ENCODE results near the gene MOB3A.

DNA sequence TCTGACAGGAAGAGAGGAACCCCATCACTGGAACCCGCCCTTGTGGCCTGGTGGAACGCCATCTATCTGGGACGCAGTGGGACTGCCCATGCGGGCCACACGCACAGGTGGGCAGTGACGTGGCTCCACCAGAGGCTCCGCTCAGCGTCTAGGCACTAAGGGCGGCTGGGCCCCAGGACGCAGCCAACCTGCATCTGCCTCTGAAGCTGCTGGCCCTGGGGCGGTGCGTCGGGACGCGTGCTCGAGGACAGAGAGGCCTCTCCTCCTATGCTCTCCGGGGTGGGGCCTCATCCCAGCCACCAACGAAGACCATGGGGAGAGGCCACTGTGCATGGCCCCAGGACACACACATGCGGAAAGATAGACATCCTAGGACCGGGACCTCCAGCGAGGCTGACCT lies 18.7 kb upstream of the MOB3A start:
- TF ChIP-seq EZH2 (IDR thresholded peaks at IDR 0.05; ENCODE audit: low read depth, unreplicated experiment) (no peak), POLR2AphosphoS5 (IDR thresholded peaks at IDR 0.05; ENCODE audit: low read depth) (no peak), REST (IDR thresholded peaks at IDR 0.05; ENCODE audit: unreplicated experiment) (no peak), EZH2phosphoT487 (IDR thresholded peaks at IDR 0.05; ENCODE audit: unreplicated experiment) (no peak), CREB1 (CRISPR knock-in tag; IDR thresholded peaks at IDR 0.05; ENCODE audit: low read depth) (no peak), JUNB (IDR thresholded peaks at IDR 0.05; ENCODE audit: unreplicated experiment) (no peak)
- TF ChIP-seq, protein P1, sequence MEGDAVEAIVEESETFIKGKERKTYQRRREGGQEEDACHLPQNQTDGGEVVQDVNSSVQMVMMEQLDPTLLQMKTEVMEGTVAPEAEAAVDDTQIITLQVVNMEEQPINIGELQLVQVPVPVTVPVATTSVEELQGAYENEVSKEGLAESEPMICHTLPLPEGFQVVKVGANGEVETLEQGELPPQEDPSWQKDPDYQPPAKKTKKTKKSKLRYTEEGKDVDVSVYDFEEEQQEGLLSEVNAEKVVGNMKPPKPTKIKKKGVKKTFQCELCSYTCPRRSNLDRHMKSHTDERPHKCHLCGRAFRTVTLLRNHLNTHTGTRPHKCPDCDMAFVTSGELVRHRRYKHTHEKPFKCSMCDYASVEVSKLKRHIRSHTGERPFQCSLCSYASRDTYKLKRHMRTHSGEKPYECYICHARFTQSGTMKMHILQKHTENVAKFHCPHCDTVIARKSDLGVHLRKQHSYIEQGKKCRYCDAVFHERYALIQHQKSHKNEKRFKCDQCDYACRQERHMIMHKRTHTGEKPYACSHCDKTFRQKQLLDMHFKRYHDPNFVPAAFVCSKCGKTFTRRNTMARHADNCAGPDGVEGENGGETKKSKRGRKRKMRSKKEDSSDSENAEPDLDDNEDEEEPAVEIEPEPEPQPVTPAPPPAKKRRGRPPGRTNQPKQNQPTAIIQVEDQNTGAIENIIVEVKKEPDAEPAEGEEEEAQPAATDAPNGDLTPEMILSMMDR (conservative IDR thresholded peaks at IDR 0.05; ENCODE audit: low read depth in 2 of 2), result no peak
